ENCODE data around the gene SNX27. TPM values are rescaled to one million over a fixed set of nuclear protein-coding genes. Genes with fewer than 3 reads are reported as not detected.

SNX27 gene
- total and polyA plus RNA-seq, 4 donors = 4.3 to 19.7 (median 10.5) TPM

DNA sequence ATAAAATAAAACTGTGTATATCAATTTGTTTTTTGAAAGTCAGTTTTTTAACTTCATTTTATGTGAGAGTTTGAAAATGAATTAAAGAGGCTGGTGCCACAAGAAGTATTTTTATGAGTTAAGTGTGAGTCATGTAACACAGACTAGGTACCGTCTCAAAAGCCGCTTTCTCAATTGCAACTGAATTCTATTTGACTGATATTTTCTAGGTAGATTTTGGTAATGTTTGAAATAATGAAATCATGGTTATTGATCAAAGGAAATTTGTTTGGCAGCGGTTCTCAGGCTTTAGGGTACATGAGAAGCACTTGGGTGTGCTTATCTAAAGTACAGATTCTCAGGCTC is 4.6 kb downstream of the SNX27 start:
- H3K4me1 ChIP-seq (ENCODE audit: control insufficient read depth in 4 of 4, insufficient read depth in 4 of 4, low read length in 3 of 4) = peaks cover 12 to 37% (median 25%) of the 10 kb centered on the region in 4 donors
- peaks cover 0 to 2% (median 0%) of the 10 kb centered on the region in 4 donors for H3K36me3 ChIP-seq (ENCODE audit: control insufficient read depth in 4 of 4, insufficient read depth in 3 of 4, low read depth in 1 of 4, low read length in 3 of 4)
- H3K27ac ChIP-seq (ENCODE audit: low read depth in 1 of 2, low read length in 2 of 2) = no peak overlapping the region
- no peaks in the 10 kb centered on the region for H3K27me3 ChIP-seq (ENCODE audit: control insufficient read depth in 4 of 4, insufficient read depth in 4 of 4, low read length in 3 of 4)
- TF ChIP-seq, protein P1, sequence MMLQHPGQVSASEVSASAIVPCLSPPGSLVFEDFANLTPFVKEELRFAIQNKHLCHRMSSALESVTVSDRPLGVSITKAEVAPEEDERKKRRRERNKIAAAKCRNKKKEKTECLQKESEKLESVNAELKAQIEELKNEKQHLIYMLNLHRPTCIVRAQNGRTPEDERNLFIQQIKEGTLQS (IDR thresholded peaks at IDR 0.05) = no peak
- TF ChIP-seq EGR1 (IDR thresholded peaks at IDR 0.05; ENCODE audit: low read depth in 2 of 2) (no peak), FOXA2 (IDR thresholded peaks at IDR 0.05) (no peak), TAF1 (conservative IDR thresholded peaks at IDR 0.05) (no peak), SP1 (IDR thresholded peaks at IDR 0.05) (no peak), GABPA (IDR thresholded peaks at IDR 0.05 in 1 of 2, conservative IDR thresholded peaks at IDR 0.05 in 1 of 2) (no peak), RAD21 (IDR thresholded peaks at IDR 0.05) (no peak), HNF4G (IDR thresholded peaks at IDR 0.05) (no peak), ZBTB33 (IDR thresholded peaks at IDR 0.05) (no peak), JUND (IDR thresholded peaks at IDR 0.05) (no peak), REST (IDR thresholded peaks at IDR 0.05) (no peak), HNF4A (conservative IDR thresholded peaks at IDR 0.05) (no peak), FOXA1 (IDR thresholded peaks at IDR 0.05) (no peak)
- TF ChIP-seq, protein P2, sequence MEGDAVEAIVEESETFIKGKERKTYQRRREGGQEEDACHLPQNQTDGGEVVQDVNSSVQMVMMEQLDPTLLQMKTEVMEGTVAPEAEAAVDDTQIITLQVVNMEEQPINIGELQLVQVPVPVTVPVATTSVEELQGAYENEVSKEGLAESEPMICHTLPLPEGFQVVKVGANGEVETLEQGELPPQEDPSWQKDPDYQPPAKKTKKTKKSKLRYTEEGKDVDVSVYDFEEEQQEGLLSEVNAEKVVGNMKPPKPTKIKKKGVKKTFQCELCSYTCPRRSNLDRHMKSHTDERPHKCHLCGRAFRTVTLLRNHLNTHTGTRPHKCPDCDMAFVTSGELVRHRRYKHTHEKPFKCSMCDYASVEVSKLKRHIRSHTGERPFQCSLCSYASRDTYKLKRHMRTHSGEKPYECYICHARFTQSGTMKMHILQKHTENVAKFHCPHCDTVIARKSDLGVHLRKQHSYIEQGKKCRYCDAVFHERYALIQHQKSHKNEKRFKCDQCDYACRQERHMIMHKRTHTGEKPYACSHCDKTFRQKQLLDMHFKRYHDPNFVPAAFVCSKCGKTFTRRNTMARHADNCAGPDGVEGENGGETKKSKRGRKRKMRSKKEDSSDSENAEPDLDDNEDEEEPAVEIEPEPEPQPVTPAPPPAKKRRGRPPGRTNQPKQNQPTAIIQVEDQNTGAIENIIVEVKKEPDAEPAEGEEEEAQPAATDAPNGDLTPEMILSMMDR (IDR thresholded peaks at IDR 0.05; ENCODE audit: low read depth, low read length, missing input control) = no peak
- no peaks in the 10 kb centered on the region for H3K9me3 ChIP-seq (ENCODE audit: control insufficient read depth in 4 of 4, low read length in 3 of 4)
- no peak overlapping the region for H3K4me3 ChIP-seq (ENCODE audit: low read depth in 1 of 3, low read length in 3 of 3)
- no peak for DNase-seq (ENCODE audit: low spot score)
- H3K9ac ChIP-seq (ENCODE audit: low read depth in 1 of 2, low read length in 2 of 2) = no peak overlapping the region
- 87% methylated on average over 3 of the region's 3 CpGs for WGBS

GRCh38 chr1:151618003-151618402 is 6.2 kb downstream of the SNX27 start:
- no peak for DNase-seq (ENCODE audit: low spot score)
- peaks cover 12 to 33% (median 23%) of the 10 kb centered on the region in 4 donors for H3K4me1 ChIP-seq (ENCODE audit: control insufficient read depth in 4 of 4, insufficient read depth in 4 of 4, low read length in 3 of 4)
- peaks cover 0 to 2% (median 0%) of the 10 kb centered on the region in 4 donors for H3K36me3 ChIP-seq (ENCODE audit: control insufficient read depth in 4 of 4, insufficient read depth in 3 of 4, low read depth in 1 of 4, low read length in 3 of 4)
- H3K9me3 ChIP-seq (ENCODE audit: control insufficient read depth in 4 of 4, low read length in 3 of 4) = no peaks in the 10 kb centered on the region
- no peak overlapping the region for H3K9ac ChIP-seq (ENCODE audit: low read depth in 1 of 2, low read length in 2 of 2)
- TF ChIP-seq RAD21 (IDR thresholded peaks at IDR 0.05) = no peak
- TF ChIP-seq YY1 (IDR thresholded peaks at IDR 0.05) = no peak
- TF ChIP-seq, protein P2 (IDR thresholded peaks at IDR 0.05; ENCODE audit: low read depth, low read length, missing input control) = no peak
- TF ChIP-seq HNF4G (IDR thresholded peaks at IDR 0.05) = peak; percentile 22
- peak; percentile 36 for TF ChIP-seq FOXA2 (IDR thresholded peaks at IDR 0.05)
- TF ChIP-seq RXRA (IDR thresholded peaks at IDR 0.05) = peak; percentile 33 to 47
- no peak for TF ChIP-seq NR2F2 (IDR thresholded peaks at IDR 0.05)
- peak; percentile 64 to 73 for TF ChIP-seq HNF4A (conservative IDR thresholded peaks at IDR 0.05)
- no peak for TF ChIP-seq REST (IDR thresholded peaks at IDR 0.05)
- no peak for TF ChIP-seq EGR1 (IDR thresholded peaks at IDR 0.05; ENCODE audit: low read depth in 2 of 2)
- peak; percentile 40 for TF ChIP-seq SP1 (IDR thresholded peaks at IDR 0.05)
- no peak overlapping the region for H3K27ac ChIP-seq (ENCODE audit: low read depth in 1 of 2, low read length in 2 of 2)
- no peak overlapping the region for H3K4me3 ChIP-seq (ENCODE audit: low read depth in 1 of 3, low read length in 3 of 3)
- WGBS = 30% methylated on average over 3 of the region's 3 CpGs
- no peaks in the 10 kb centered on the region for H3K27me3 ChIP-seq (ENCODE audit: control insufficient read depth in 4 of 4, insufficient read depth in 4 of 4, low read length in 3 of 4)
